HEK293T (cell line): ENCODE results near the gene NKAP.

Source experiments
- BHLHE40 ChIP-seq: fragments of 450-650 bp; IDR thresholded peaks from 2 replicates; pipeline ENCODE4 v1.6.1; 2016; ENCODE audit warnings: mild to moderate bottlenecking, moderate library complexity, borderline replicate concordance
- FOXA1 ChIP-seq: fragments of 450-650 bp; IDR thresholded peaks from 2 replicates; pipeline ENCODE4 v1.6.1; 2016; ENCODE audit warnings: mild to moderate bottlenecking
- FOXM1 ChIP-seq: fragments of 450-650 bp; IDR thresholded peaks from 2 replicates; pipeline ENCODE4 v1.6.1; 2017; ENCODE audit warnings: mild to moderate bottlenecking, borderline replicate concordance
- SUZ12 ChIP-seq: fragments of 450-650 bp; IDR thresholded peaks from 2 replicates; pipeline ENCODE4 v1.6.1; 2016; ENCODE audit warnings: mild to moderate bottlenecking

DNA sequence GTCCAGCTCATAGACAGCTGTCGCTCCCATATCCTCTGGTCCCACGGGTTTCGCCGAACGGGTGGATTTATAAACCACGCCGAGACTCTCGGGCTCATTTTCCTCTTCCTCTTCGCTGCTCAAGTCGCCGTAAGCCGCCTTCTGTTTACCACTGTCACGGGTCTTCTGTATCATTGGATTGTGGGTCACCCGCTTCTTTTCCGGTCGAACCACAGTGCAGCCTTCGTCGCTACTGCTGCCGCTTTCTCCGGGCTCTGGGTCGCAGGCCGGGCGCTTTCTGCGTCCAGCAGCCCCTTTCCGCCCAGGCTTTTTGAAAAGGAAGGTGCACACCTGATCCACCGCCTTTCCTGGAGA is 72.3 kb downstream of the NKAP start:
- TF ChIP-seq FOXA1 = no peak
- no peak for TF ChIP-seq SUZ12
- no peak for TF ChIP-seq FOXM1
- TF ChIP-seq BHLHE40 = no peak
